Fibroblast of lung (primary cell): Measurements from ENCODE around the gene GAREM2.
"Not testable (repeated sequence)": the region's sequence is repeated elsewhere in the genome, so short reads cannot be mapped to it uniquely, and the experiment has no call there.

Experiments used
- EZH2 ChIP-seq: IDR thresholded peaks from 2 replicates; pipeline ENCODE4 v1.5.1; 2012; ENCODE audit warnings: low read length, control low read depth, mild to moderate bottlenecking; ENCODE audit errors: missing control alignments
- TF ChIP-seq, protein P1 (sequence below), 2 donors: IDR thresholded peaks in 1 of 2; conservative IDR thresholded peaks in 1 of 2; 1 replicate in 1 of 2; 2 replicates in 1 of 2; pipeline ENCODE4 v1.5.1; 2011 to 2012; ENCODE audit warnings: low read length in 2 of 2, control low read depth in 1 of 2, inconsistent platforms in 1 of 2, low read depth in 1 of 2, mild to moderate bottlenecking in 1 of 2

DNA sequence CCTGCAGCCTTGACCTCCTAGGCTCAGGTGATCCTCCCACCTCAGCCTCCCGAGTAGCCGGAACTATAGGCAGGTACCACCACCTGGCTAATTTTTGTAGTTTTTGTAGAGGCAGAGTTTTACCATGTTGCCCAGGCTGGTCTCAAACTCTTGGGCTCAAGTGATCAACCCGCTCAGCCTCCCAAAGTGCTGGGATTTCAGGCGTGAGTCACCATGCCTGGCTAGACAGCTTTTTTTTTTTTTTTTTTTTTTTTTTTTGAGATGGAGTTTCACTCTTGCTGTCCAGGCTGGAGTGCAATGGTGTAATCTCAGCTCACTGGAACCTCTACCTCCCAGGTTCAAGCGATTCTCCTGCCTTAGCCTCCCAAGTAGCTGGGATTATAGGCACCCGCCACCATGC, 6.3 kb upstream of the GAREM2 start:
- TF ChIP-seq, protein P1, sequence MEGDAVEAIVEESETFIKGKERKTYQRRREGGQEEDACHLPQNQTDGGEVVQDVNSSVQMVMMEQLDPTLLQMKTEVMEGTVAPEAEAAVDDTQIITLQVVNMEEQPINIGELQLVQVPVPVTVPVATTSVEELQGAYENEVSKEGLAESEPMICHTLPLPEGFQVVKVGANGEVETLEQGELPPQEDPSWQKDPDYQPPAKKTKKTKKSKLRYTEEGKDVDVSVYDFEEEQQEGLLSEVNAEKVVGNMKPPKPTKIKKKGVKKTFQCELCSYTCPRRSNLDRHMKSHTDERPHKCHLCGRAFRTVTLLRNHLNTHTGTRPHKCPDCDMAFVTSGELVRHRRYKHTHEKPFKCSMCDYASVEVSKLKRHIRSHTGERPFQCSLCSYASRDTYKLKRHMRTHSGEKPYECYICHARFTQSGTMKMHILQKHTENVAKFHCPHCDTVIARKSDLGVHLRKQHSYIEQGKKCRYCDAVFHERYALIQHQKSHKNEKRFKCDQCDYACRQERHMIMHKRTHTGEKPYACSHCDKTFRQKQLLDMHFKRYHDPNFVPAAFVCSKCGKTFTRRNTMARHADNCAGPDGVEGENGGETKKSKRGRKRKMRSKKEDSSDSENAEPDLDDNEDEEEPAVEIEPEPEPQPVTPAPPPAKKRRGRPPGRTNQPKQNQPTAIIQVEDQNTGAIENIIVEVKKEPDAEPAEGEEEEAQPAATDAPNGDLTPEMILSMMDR (conservative IDR thresholded peaks at IDR 0.05 in 1 of 2, IDR thresholded peaks at IDR 0.05 in 1 of 2; ENCODE audit: low read depth in 1 of 2, low read length in 2 of 2) = not testable (repeated sequence)
- TF ChIP-seq EZH2 = not testable (repeated sequence)
